ENCODE measurements around the gene KLF13. TPM values are rescaled to one million over a fixed set of nuclear protein-coding genes. Genes with fewer than 3 reads are reported as not detected.

Gene KLF13
- total and polyA plus RNA-seq, 10 of the 15 experiments (the other 5 are each of a cell fraction or from before 2014, with no cell fraction given), result 20.3 to 109 (median 51.4) TPM

DNA sequence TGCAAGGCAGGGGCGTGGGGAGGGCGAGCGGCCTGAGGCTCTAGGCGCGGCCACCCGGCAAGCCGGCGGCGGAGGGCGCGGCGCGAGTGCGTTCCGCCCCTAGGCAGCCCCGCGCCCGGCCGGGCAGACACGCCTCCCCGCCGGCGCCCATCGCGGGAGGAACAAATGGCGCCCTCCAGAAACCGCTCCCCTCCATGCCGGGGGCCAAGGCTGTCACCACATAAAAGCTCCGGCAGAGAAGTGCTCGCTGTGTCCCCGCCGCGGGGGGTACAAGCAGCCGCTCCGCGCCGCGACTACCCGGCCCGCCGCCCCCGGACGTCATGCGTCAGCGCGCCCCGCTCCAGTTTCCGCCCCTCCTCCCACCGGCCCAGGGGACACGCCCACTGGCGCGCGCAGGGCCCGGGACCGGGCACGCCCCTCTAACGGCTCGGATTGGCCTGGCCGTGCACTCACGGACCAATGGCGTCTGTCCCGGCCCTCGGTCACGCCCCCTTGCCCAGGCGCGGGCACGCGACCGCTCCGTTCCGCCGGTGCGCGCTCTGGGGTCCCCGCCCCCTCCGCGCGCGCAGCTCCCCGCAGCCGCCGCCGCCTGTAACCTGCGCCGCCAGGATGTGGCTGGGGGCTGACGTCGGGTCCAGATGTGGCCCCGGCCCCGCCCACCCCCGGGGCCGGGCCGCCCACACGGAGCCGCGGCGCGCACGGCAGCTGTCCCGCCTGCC, at the start of gene KLF13 (continued):
- TF ChIP-seq, protein P1, sequence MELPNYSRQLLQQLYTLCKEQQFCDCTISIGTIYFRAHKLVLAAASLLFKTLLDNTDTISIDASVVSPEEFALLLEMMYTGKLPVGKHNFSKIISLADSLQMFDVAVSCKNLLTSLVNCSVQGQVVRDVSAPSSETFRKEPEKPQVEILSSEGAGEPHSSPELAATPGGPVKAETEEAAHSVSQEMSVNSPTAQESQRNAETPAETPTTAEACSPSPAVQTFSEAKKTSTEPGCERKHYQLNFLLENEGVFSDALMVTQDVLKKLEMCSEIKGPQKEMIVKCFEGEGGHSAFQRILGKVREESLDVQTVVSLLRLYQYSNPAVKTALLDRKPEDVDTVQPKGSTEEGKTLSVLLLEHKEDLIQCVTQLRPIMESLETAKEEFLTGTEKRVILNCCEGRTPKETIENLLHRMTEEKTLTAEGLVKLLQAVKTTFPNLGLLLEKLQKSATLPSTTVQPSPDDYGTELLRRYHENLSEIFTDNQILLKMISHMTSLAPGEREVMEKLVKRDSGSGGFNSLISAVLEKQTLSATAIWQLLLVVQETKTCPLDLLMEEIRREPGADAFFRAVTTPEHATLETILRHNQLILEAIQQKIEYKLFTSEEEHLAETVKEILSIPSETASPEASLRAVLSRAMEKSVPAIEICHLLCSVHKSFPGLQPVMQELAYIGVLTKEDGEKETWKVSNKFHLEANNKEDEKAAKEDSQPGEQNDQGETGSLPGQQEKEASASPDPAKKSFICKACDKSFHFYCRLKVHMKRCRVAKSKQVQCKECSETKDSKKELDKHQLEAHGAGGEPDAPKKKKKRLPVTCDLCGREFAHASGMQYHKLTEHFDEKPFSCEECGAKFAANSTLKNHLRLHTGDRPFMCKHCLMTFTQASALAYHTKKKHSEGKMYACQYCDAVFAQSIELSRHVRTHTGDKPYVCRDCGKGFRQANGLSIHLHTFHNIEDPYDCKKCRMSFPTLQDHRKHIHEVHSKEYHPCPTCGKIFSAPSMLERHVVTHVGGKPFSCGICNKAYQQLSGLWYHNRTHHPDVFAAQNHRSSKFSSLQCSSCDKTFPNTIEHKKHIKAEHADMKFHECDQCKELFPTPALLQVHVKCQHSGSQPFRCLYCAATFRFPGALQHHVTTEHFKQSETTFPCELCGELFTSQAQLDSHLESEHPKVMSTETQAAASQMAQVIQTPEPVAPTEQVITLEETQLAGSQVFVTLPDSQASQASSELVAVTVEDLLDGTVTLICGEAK (IDR thresholded peaks at IDR 0.05; ENCODE audit: borderline replicate concordance), result peak; percentile 39; the same call in 1 of the 2 replicates
- TF ChIP-seq EP300 (IDR thresholded peaks at IDR 0.05; ENCODE audit: borderline replicate concordance in 1 of 2, control insufficient read depth in 1 of 2, low read depth in 2 of 2, low read length in 2 of 2) (peak in 1 of 2 experiments; percentile 23; a peak in 2 of 4 replicates), SPI1 (IDR thresholded peaks at IDR 0.05; ENCODE audit: borderline replicate concordance, insufficient read depth, low read depth, low read length) (no peak), ZNF217 (IDR thresholded peaks at IDR 0.05) (peak; percentile 71; the same call in 1 of the 2 replicates), NFYA (IDR thresholded peaks at IDR 0.05; ENCODE audit: borderline replicate concordance, low read depth, low read length) (no peak), BRCA1 (IDR thresholded peaks at IDR 0.05; ENCODE audit: low read depth, low read length) (no peak), YY1 (IDR thresholded peaks at IDR 0.05; ENCODE audit: low read depth, low read length) (peak; percentile 92), CEBPB (IDR thresholded peaks at IDR 0.05; ENCODE audit: borderline replicate concordance in 1 of 2, low read depth in 2 of 2, low read length in 2 of 2) (no peak), RBBP5 (conservative IDR thresholded peaks at IDR 0.05) (no peak), POLR2AphosphoS2 (IDR thresholded peaks at IDR 0.05; ENCODE audit: low read depth, low read length) (no peak)
- TF ChIP-seq, protein P2, sequence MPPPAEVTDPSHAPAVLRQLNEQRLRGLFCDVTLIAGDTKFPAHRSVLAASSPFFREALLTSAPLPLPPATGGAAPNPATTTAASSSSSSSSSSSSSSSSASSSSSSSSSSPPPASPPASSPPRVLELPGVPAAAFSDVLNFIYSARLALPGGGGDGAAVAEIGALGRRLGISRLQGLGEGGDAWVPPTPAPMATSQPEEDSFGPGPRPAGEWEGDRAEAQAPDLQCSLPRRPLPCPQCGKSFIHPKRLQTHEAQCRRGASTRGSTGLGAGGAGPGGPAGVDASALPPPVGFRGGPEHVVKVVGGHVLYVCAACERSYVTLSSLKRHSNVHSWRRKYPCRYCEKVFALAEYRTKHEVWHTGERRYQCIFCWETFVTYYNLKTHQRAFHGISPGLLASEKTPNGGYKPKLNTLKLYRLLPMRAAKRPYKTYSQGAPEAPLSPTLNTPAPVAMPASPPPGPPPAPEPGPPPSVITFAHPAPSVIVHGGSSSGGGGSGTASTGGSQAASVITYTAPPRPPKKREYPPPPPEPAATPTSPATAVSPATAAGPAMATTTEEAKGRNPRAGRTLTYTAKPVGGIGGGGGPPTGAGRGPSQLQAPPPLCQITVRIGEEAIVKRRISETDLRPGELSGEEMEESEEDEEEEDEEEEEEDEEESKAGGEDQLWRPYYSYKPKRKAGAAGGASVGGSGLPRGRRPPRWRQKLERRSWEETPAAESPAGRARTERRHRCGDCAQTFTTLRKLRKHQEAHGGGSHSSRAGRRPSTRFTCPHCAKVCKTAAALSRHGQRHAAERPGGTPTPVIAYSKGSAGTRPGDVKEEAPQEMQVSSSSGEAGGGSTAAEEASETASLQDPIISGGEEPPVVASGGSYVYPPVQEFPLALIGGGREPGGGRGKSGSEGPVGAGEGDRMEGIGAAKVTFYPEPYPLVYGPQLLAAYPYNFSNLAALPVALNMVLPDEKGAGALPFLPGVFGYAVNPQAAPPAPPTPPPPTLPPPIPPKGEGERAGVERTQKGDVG (CRISPR knock-in tag; IDR thresholded peaks at IDR 0.05), result no peak
- TF ChIP-seq, protein P3, sequence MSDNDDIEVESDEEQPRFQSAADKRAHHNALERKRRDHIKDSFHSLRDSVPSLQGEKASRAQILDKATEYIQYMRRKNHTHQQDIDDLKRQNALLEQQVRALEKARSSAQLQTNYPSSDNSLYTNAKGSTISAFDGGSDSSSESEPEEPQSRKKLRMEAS (IDR thresholded peaks at IDR 0.05; ENCODE audit: low read depth, low read length), result peak; percentile 43; the same call in 1 of the 2 replicates
- TF ChIP-seq, protein P4, sequence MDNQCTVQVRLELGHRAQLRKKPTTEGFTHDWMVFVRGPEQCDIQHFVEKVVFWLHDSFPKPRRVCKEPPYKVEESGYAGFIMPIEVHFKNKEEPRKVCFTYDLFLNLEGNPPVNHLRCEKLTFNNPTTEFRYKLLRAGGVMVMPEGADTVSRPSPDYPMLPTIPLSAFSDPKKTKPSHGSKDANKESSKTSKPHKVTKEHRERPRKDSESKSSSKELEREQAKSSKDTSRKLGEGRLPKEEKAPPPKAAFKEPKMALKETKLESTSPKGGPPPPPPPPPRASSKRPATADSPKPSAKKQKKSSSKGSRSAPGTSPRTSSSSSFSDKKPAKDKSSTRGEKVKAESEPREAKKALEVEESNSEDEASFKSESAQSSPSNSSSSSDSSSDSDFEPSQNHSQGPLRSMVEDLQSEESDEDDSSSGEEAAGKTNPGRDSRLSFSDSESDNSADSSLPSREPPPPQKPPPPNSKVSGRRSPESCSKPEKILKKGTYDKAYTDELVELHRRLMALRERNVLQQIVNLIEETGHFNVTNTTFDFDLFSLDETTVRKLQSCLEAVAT (IDR thresholded peaks at IDR 0.05), result no peak
- TF ChIP-seq, protein P5, sequence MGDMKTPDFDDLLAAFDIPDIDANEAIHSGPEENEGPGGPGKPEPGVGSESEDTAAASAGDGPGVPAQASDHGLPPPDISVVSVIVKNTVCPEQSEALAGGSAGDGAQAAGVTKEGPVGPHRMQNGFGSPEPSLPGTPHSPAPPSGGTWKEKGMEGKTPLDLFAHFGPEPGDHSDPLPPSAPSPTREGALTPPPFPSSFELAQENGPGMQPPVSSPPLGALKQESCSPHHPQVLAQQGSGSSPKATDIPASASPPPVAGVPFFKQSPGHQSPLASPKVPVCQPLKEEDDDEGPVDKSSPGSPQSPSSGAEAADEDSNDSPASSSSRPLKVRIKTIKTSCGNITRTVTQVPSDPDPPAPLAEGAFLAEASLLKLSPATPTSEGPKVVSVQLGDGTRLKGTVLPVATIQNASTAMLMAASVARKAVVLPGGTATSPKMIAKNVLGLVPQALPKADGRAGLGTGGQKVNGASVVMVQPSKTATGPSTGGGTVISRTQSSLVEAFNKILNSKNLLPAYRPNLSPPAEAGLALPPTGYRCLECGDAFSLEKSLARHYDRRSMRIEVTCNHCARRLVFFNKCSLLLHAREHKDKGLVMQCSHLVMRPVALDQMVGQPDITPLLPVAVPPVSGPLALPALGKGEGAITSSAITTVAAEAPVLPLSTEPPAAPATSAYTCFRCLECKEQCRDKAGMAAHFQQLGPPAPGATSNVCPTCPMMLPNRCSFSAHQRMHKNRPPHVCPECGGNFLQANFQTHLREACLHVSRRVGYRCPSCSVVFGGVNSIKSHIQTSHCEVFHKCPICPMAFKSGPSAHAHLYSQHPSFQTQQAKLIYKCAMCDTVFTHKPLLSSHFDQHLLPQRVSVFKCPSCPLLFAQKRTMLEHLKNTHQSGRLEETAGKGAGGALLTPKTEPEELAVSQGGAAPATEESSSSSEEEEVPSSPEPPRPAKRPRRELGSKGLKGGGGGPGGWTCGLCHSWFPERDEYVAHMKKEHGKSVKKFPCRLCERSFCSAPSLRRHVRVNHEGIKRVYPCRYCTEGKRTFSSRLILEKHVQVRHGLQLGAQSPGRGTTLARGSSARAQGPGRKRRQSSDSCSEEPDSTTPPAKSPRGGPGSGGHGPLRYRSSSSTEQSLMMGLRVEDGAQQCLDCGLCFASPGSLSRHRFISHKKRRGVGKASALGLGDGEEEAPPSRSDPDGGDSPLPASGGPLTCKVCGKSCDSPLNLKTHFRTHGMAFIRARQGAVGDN (IDR thresholded peaks at IDR 0.05), result peak; percentile 76
